ENCODE data around the gene MAGEA6. TPM values are rescaled to one million over a fixed set of nuclear protein-coding genes. Genes with fewer than 3 reads are reported as not detected.
"Not testable (repeated sequence)": the region's sequence is repeated elsewhere in the genome, so short reads cannot be mapped to it uniquely, and the experiment has no call there.

The MAGEA6 gene
- not detected for total RNA-seq
- 0.05 TPM for polyA plus RNA-seq
- long read RNA-seq, donor 1 = 0 reads
- long read RNA-seq, donor 2 = 0 reads
- long read RNA-seq, donor 3 = 0 reads
- long read RNA-seq, donor 4 = 0 reads
- long read RNA-seq, donor 5 = 0 reads
- long read RNA-seq, donor 6 = 0 reads
- long read RNA-seq, donor 7 = 0 reads
- long read RNA-seq, donor 8 = 0 reads
- long read RNA-seq, donor 9 = 0 reads
- long read RNA-seq, donor 10 = 0 reads

- DNase-seq (ENCODE audit: low read depth in 6 of 9, low spot score in 9 of 9); H3K9me3 ChIP-seq (ENCODE audit: control insufficient read depth in 2 of 2, insufficient read depth in 1 of 2, low read length in 1 of 2); H3K27ac ChIP-seq (ENCODE audit: low read depth in 1 of 2, low read length in 1 of 2); H3K27me3 ChIP-seq (ENCODE audit: control insufficient read depth in 2 of 2, insufficient read depth in 1 of 2, low read length in 1 of 2); H3K4me3 ChIP-seq (ENCODE audit: low read length in 2 of 2); H3K4me1 ChIP-seq (ENCODE audit: control insufficient read depth in 2 of 2, insufficient read depth in 2 of 2, low read length in 2 of 2); H3K36me3 ChIP-seq (ENCODE audit: control insufficient read depth in 2 of 2, insufficient read depth in 2 of 2, low read length in 1 of 2): not testable (repeated sequence)
- WGBS = 87% methylated on average over 3 of the region's 29 CpGs
Measured at GRCh38 chrX:152769549-152770289, at the start of gene MAGEA6. Gene MAGEA6 (minus strand): TSS chrX:152769689. CDS start chrX:152767650, 2,039 bp downstream.

GRCh38 chrX:152819266-152819665, 49.8 kb upstream of the MAGEA6 start:
- no peaks in the 10 kb centered on the region for H3K36me3 ChIP-seq (ENCODE audit: control insufficient read depth in 2 of 2, insufficient read depth in 2 of 2, low read length in 1 of 2)
- peaks cover 0 to 9% of the 10 kb centered on the region in 2 donors for H3K27me3 ChIP-seq (ENCODE audit: control insufficient read depth in 2 of 2, insufficient read depth in 1 of 2, low read length in 1 of 2)
- no peak for DNase-seq (ENCODE audit: low read depth in 6 of 9, low spot score in 9 of 9)
- WGBS = 91% methylated on average over 2 of the region's 2 CpGs
- H3K27ac ChIP-seq (ENCODE audit: low read depth in 1 of 2, low read length in 1 of 2) = no peak overlapping the region
- H3K4me1 ChIP-seq (ENCODE audit: control insufficient read depth in 2 of 2, insufficient read depth in 2 of 2, low read length in 2 of 2) = no peaks in the 10 kb centered on the region
- no peaks in the 10 kb centered on the region for H3K9me3 ChIP-seq (ENCODE audit: control insufficient read depth in 2 of 2, insufficient read depth in 1 of 2, low read length in 1 of 2)
- H3K4me3 ChIP-seq (ENCODE audit: low read length in 2 of 2) = no peak overlapping the region

GRCh38 chrX:152818356-152818755, 48.9 kb upstream of the MAGEA6 start:
- no peaks in the 10 kb centered on the region for H3K36me3 ChIP-seq (ENCODE audit: control insufficient read depth in 2 of 2, insufficient read depth in 2 of 2, low read length in 1 of 2)
- no peak overlapping the region for H3K27ac ChIP-seq (ENCODE audit: low read depth in 1 of 2, low read length in 1 of 2)
- no peak for DNase-seq (ENCODE audit: low read depth in 6 of 9, low spot score in 9 of 9)
- no peaks in the 10 kb centered on the region for H3K9me3 ChIP-seq (ENCODE audit: control insufficient read depth in 2 of 2, insufficient read depth in 1 of 2, low read length in 1 of 2)
- no peak overlapping the region for H3K4me3 ChIP-seq (ENCODE audit: low read length in 2 of 2)
- peaks cover 0 to under 1% of the 10 kb centered on the region in 2 donors for H3K27me3 ChIP-seq (ENCODE audit: control insufficient read depth in 2 of 2, insufficient read depth in 1 of 2, low read length in 1 of 2)
- no peaks in the 10 kb centered on the region for H3K4me1 ChIP-seq (ENCODE audit: control insufficient read depth in 2 of 2, insufficient read depth in 2 of 2, low read length in 2 of 2)
- 92% methylated on average over 5 of the region's 5 CpGs for WGBS

- Histone ChIP-seq H3K4me3 (ENCODE audit: low read length in 2 of 2) (no peak overlapping the region), H3K36me3 (ENCODE audit: control insufficient read depth in 2 of 2, insufficient read depth in 2 of 2, low read length in 1 of 2) (no peaks in the 10 kb centered on the region), H3K4me1 (ENCODE audit: control insufficient read depth in 2 of 2, insufficient read depth in 2 of 2, low read length in 2 of 2) (no peaks in the 10 kb centered on the region), H3K9me3 (ENCODE audit: control insufficient read depth in 2 of 2, insufficient read depth in 1 of 2, low read length in 1 of 2) (no peaks in the 10 kb centered on the region), H3K27ac (ENCODE audit: low read depth in 1 of 2, low read length in 1 of 2) (no peak overlapping the region), H3K27me3 (ENCODE audit: control insufficient read depth in 2 of 2, insufficient read depth in 1 of 2, low read length in 1 of 2) (no peaks in the 10 kb centered on the region)
- no peak for DNase-seq (ENCODE audit: low read depth in 6 of 9, low spot score in 9 of 9)
- WGBS = 48% methylated on average over 6 of the region's 6 CpGs
Measured at GRCh38 chrX:152817078-152817764, 47.7 kb upstream of the MAGEA6 start.

- WGBS = 91% methylated on average over 5 of the region's 5 CpGs
- Histone ChIP-seq H3K27me3 (ENCODE audit: control insufficient read depth in 2 of 2, insufficient read depth in 1 of 2, low read length in 1 of 2) (no peaks in the 10 kb centered on the region), H3K9me3 (ENCODE audit: control insufficient read depth in 2 of 2, insufficient read depth in 1 of 2, low read length in 1 of 2) (no peaks in the 10 kb centered on the region)
Measured at GRCh38 chrX:152814048-152814447, 44.6 kb upstream of the MAGEA6 start.

GRCh38 chrX:152813206-152813605, 43.7 kb upstream of the MAGEA6 start:
- H3K36me3 ChIP-seq (ENCODE audit: control insufficient read depth in 2 of 2, insufficient read depth in 2 of 2, low read length in 1 of 2) = no peaks in the 10 kb centered on the region
- no peaks in the 10 kb centered on the region for H3K9me3 ChIP-seq (ENCODE audit: control insufficient read depth in 2 of 2, insufficient read depth in 1 of 2, low read length in 1 of 2)
- H3K27ac ChIP-seq (ENCODE audit: low read depth in 1 of 2, low read length in 1 of 2) = no peak overlapping the region
- H3K4me3 ChIP-seq (ENCODE audit: low read length in 2 of 2) = no peak overlapping the region
- H3K4me1 ChIP-seq (ENCODE audit: control insufficient read depth in 2 of 2, insufficient read depth in 2 of 2, low read length in 2 of 2) = no peaks in the 10 kb centered on the region
- DNase-seq (ENCODE audit: low read depth in 6 of 9, low spot score in 9 of 9) = no peak
- WGBS = 27% methylated on average over 5 of the region's 5 CpGs
- H3K27me3 ChIP-seq (ENCODE audit: control insufficient read depth in 2 of 2, insufficient read depth in 1 of 2, low read length in 1 of 2) = no peaks in the 10 kb centered on the region

More at GRCh38 chrX:152814048-152814447, 44.6 kb upstream of the MAGEA6 start:
- DNase-seq (ENCODE audit: low read depth in 6 of 9, low spot score in 9 of 9) = no peak
- H3K4me3 ChIP-seq (ENCODE audit: low read length in 2 of 2) = no peak overlapping the region
- no peaks in the 10 kb centered on the region for H3K4me1 ChIP-seq (ENCODE audit: control insufficient read depth in 2 of 2, insufficient read depth in 2 of 2, low read length in 2 of 2)
- no peak overlapping the region for H3K27ac ChIP-seq (ENCODE audit: low read depth in 1 of 2, low read length in 1 of 2)
- no peaks in the 10 kb centered on the region for H3K36me3 ChIP-seq (ENCODE audit: control insufficient read depth in 2 of 2, insufficient read depth in 2 of 2, low read length in 1 of 2)

GRCh38 chrX:152810403-152810802, 40.9 kb upstream of the MAGEA6 start:
- H3K9me3 ChIP-seq (ENCODE audit: control insufficient read depth in 2 of 2, insufficient read depth in 1 of 2, low read length in 1 of 2) = no peaks in the 10 kb centered on the region
- WGBS = 74% methylated on average over 4 of the region's 4 CpGs
- H3K4me3 ChIP-seq (ENCODE audit: low read length in 2 of 2) = no peak overlapping the region
- H3K36me3 ChIP-seq (ENCODE audit: control insufficient read depth in 2 of 2, insufficient read depth in 2 of 2, low read length in 1 of 2) = no peaks in the 10 kb centered on the region
- H3K27ac ChIP-seq (ENCODE audit: low read depth in 1 of 2, low read length in 1 of 2) = no peak overlapping the region
- no peaks in the 10 kb centered on the region for H3K4me1 ChIP-seq (ENCODE audit: control insufficient read depth in 2 of 2, insufficient read depth in 2 of 2, low read length in 2 of 2)
- H3K27me3 ChIP-seq (ENCODE audit: control insufficient read depth in 2 of 2, insufficient read depth in 1 of 2, low read length in 1 of 2) = no peaks in the 10 kb centered on the region
- no peak for DNase-seq (ENCODE audit: low read depth in 6 of 9, low spot score in 9 of 9)

- H3K4me3 ChIP-seq (ENCODE audit: low read length in 2 of 2) = no peak overlapping the region
- H3K27ac ChIP-seq (ENCODE audit: low read depth in 1 of 2, low read length in 1 of 2) = no peak overlapping the region
- no peaks in the 10 kb centered on the region for H3K4me1 ChIP-seq (ENCODE audit: control insufficient read depth in 2 of 2, insufficient read depth in 2 of 2, low read length in 2 of 2)
- no peaks in the 10 kb centered on the region for H3K36me3 ChIP-seq (ENCODE audit: control insufficient read depth in 2 of 2, insufficient read depth in 2 of 2, low read length in 1 of 2)
- no peak for DNase-seq (ENCODE audit: low read depth in 6 of 9, low spot score in 9 of 9)
- 97% methylated on average over 4 of the region's 4 CpGs for WGBS
- H3K27me3 ChIP-seq (ENCODE audit: control insufficient read depth in 2 of 2, insufficient read depth in 1 of 2, low read length in 1 of 2) = peaks cover 0 to 2% of the 10 kb centered on the region in 2 donors
- H3K9me3 ChIP-seq (ENCODE audit: control insufficient read depth in 2 of 2, insufficient read depth in 1 of 2, low read length in 1 of 2) = no peaks in the 10 kb centered on the region
Measured at GRCh38 chrX:152806035-152806434, 36.5 kb upstream of the MAGEA6 start.

GRCh38 chrX:152798945-152799344, 29.5 kb upstream of the MAGEA6 start:
- H3K4me3 ChIP-seq (ENCODE audit: low read length in 2 of 2) = no peak overlapping the region
- no peaks in the 10 kb centered on the region for H3K4me1 ChIP-seq (ENCODE audit: control insufficient read depth in 2 of 2, insufficient read depth in 2 of 2, low read length in 2 of 2)
- no peaks in the 10 kb centered on the region for H3K36me3 ChIP-seq (ENCODE audit: control insufficient read depth in 2 of 2, insufficient read depth in 2 of 2, low read length in 1 of 2)
- H3K27ac ChIP-seq (ENCODE audit: low read depth in 1 of 2, low read length in 1 of 2) = no peak overlapping the region
- H3K9me3 ChIP-seq (ENCODE audit: control insufficient read depth in 2 of 2, insufficient read depth in 1 of 2, low read length in 1 of 2) = no peaks in the 10 kb centered on the region
- no peak for DNase-seq (ENCODE audit: low read depth in 6 of 9, low spot score in 9 of 9)
- peaks cover 0 to 2% of the 10 kb centered on the region in 2 donors for H3K27me3 ChIP-seq (ENCODE audit: control insufficient read depth in 2 of 2, insufficient read depth in 1 of 2, low read length in 1 of 2)
- 96% methylated on average over 1 of the region's 1 CpG for WGBS
